ENCODE measurements around the gene RNPS1. TPM values are rescaled to one million over a fixed set of nuclear protein-coding genes. Genes with fewer than 3 reads are reported as not detected.

The RNPS1 gene
- total and polyA plus RNA-seq, 8 donors, result 109 to 208 (median 194) TPM

DNA sequence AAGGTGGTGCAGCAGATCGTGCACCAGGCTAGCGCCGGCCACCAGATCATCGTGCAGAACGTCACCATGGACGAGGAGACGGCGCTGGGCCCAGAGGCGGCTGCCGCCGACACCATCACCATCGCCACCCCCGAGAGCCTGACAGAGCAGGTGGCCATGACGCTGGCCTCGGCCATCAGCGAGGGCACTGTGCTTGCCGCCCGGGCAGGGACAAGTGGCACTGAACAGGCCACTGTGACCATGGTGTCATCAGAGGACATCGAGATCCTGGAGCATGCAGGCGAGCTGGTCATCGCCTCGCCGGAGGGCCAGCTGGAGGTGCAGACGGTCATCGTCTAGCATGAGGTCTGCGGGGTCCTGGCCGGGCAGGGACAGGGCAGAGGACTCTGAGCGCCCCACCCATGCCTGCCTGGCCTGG lies 32.7 kb downstream of the RNPS1 start:
- Histone ChIP-seq H3K27ac (no peak overlapping the region), H3K36me3 (peaks cover 0 to 83% of the 10 kb centered on the region in 2 donors), H3K27me3 (peaks cover 16 to 36% of the 10 kb centered on the region in 2 donors), H3K9me3 (no peaks in the 10 kb centered on the region), H3K4me1 (peaks cover 15 to 26% of the 10 kb centered on the region in 2 donors), H3K4me3 (no peak overlapping the region)
- DNase-seq, result peak in 1 of 4 donors; percentile 72
- ATAC-seq, result no peak
- intact Hi-C loops (cut with DNase I), result no loop called here
- TF ChIP-seq, protein P1, sequence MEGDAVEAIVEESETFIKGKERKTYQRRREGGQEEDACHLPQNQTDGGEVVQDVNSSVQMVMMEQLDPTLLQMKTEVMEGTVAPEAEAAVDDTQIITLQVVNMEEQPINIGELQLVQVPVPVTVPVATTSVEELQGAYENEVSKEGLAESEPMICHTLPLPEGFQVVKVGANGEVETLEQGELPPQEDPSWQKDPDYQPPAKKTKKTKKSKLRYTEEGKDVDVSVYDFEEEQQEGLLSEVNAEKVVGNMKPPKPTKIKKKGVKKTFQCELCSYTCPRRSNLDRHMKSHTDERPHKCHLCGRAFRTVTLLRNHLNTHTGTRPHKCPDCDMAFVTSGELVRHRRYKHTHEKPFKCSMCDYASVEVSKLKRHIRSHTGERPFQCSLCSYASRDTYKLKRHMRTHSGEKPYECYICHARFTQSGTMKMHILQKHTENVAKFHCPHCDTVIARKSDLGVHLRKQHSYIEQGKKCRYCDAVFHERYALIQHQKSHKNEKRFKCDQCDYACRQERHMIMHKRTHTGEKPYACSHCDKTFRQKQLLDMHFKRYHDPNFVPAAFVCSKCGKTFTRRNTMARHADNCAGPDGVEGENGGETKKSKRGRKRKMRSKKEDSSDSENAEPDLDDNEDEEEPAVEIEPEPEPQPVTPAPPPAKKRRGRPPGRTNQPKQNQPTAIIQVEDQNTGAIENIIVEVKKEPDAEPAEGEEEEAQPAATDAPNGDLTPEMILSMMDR (IDR thresholded peaks at IDR 0.05), result no peak

DNA sequence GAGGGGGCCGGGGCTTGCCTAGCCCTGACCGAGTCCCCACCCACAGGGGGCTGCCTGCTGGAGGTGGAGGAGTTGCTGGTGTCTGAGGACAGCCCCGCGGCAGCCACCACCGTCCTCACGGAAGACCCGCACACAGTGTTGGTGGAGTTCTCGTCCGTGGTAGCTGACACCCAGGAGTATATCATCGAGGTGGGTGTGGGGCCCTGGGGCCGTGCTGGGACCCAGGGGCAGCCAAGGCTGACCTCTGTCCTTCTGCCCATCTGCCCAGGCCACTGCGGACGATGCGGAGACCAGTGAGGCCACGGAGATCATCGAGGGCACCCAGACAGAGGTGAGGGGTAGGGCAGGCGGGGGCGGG lies 33.1 kb downstream of the RNPS1 start:
- DNase-seq (no peak), ATAC-seq (no peak)
- Histone ChIP-seq H3K4me3 (no peak overlapping the region), H3K9me3 (no peaks in the 10 kb centered on the region), H3K36me3 (peaks cover 0 to 83% of the 10 kb centered on the region in 2 donors), H3K27ac (no peak overlapping the region), H3K4me1 (peaks cover 15 to 26% of the 10 kb centered on the region in 2 donors), H3K27me3 (peaks cover 16 to 36% of the 10 kb centered on the region in 2 donors)
- TF ChIP-seq, protein P1 (IDR thresholded peaks at IDR 0.05), result no peak
- intact Hi-C loops (cut with DNase I), result no loop called here

DNA sequence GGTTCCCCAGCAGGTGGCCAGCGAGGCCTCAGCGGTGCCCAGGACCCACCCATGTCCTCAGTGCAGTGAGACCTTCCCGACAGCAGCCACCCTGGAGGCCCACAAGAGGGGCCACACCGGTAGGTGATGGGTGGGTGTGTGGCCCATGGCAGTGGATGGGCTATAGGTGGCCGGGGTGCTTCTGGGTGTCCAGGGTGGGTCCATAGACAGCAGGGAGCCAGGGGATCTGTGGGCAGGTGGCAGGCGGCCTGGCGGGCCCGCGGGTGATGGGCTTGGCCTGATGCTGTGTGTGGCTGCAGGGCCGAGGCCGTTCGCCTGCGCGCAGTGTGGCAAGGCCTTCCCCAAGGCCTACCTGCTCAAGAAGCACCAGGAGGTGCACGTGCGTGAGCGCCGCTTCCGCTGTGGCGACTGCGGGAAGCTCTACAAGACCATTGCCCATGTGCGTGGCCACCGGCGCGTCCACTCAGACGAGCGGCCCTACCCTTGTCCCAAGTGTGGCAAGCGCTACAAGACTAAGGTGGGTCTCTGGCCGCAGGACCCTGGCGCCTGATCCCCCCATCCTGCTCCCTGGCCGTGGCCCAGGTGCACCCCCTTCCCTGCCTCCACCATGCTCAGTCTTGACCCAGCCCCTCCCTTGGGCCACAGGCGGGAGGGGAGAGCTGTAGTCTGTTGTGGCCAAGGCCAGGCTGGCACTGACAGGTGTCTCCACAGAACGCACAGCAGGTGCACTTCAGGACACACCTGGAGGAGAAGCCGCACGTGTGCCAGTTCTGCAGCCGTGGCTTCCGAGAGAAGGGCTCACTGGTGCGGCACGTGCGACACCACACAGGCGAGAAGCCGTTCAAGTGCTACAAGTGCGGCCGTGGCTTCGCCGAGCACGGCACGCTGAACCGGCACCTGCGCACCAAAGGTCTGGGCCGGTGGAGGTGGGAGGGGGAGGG lies 33.8 kb downstream of the RNPS1 start:
- intact Hi-C loops (cut with DNase I), result no loop called here
- DNase-seq (peak in 1 of 4 donors; percentile 77), ATAC-seq (no peak)
- TF ChIP-seq, protein P1 (IDR thresholded peaks at IDR 0.05), result no peak
- Histone ChIP-seq H3K4me1 (peaks cover 15 to 26% of the 10 kb centered on the region in 2 donors), H3K36me3 (peaks cover 0 to 83% of the 10 kb centered on the region in 2 donors), H3K4me3 (no peak overlapping the region), H3K9me3 (no peaks in the 10 kb centered on the region), H3K27me3 (peaks cover 16 to 36% of the 10 kb centered on the region in 2 donors), H3K27ac (no peak overlapping the region)

DNA sequence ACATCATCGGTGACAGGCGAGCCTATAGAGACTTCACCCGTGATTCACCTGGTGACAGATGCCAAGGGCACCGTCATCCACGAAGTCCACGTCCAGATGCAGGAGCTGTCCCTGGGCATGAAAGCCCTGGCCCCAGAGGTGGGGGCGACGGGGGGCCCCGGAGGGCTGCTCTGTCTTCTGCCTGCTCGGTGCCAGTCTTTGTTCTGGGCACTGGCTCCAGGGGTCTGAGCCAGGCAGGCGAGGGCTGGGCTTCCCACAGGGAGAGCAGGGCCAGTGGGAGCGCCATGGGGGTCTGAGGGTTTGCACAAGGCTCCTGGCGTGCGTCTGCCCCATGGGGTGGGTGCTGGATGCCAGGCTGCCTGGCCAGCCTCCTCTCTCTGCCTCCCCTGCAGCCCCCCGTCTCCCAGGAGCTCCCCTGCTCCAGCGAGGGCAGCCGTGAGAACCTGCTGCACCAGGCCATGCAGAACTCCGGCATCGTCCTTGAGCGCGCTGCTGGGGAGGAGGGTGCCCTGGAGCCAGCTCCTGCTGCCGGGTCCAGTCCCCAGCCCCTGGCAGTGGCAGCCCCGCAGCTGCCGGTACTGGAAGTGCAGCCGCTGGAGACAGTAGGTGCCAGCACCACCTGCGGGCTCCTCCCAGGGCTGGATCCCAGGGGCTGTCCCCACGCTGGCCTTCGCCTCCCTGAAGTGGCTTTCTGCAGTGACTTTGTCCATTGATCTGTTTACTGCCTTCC lies 34.7 kb downstream of the RNPS1 start:
- ATAC-seq (no peak), DNase-seq (peak in 1 of 4 donors; percentile 68)
- intact Hi-C loops (cut with DNase I), result no loop called here
- Histone ChIP-seq H3K4me3 (no peak overlapping the region), H3K4me1 (peaks cover 15 to 25% of the 10 kb centered on the region in 2 donors), H3K9me3 (no peaks in the 10 kb centered on the region), H3K27me3 (peaks cover 16 to 30% of the 10 kb centered on the region in 2 donors), H3K27ac (no peak overlapping the region), H3K36me3 (peaks cover 0 to 83% of the 10 kb centered on the region in 2 donors)
- TF ChIP-seq, protein P1 (IDR thresholded peaks at IDR 0.05), result no peak

Measured in left lung (tissue), 10 donors.